Midbrain (tissue), 1 donor: ENCODE measurements around the gene BCAS3.

Experiments
- DNase-seq: peaks from one replicate; lab custom pipeline; 2025; lab: John Stamatoyannopoulos, UW

BCAS3 gene

GRCh38 chr17:61398721-61399130 is 721.1 kb downstream of the BCAS3 start:
- DNase-seq = no peak

GRCh38 chr17:61399131-61400065 is 721.7 kb downstream of the BCAS3 start, which contains the start of gene TBX2:
TBX2 (plus strand) TSS chr17:61399843; CDS start chr17:61400177, 334 bp downstream.
- no peak for DNase-seq

DNA sequence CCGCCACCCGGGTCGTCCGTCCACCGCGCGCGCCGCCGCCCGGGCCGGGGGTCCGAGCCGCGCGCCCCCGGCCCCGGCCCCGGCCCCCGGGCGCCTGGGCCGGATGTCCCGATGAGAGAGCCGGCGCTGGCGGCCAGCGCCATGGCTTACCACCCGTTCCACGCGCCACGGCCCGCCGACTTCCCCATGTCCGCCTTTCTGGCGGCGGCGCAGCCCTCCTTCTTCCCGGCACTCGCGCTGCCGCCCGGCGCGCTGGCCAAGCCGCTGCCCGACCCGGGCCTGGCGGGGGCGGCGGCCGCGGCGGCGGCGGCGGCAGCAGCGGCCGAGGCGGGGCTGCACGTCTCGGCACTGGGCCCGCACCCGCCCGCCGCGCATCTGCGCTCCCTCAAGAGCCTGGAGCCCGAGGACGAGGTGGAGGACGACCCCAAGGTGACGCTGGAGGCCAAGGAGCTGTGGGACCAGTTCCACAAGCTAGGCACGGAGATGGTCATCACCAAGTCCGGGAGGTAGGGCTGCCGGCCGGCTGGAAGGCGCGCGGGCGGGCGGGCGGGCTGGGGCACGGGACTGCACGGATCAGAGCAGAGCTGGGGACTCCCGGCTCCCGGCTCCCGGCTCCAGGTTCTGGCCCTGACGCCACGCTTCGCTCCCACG is 722.5 kb downstream of the BCAS3 start:
- no peak for DNase-seq

DNA sequence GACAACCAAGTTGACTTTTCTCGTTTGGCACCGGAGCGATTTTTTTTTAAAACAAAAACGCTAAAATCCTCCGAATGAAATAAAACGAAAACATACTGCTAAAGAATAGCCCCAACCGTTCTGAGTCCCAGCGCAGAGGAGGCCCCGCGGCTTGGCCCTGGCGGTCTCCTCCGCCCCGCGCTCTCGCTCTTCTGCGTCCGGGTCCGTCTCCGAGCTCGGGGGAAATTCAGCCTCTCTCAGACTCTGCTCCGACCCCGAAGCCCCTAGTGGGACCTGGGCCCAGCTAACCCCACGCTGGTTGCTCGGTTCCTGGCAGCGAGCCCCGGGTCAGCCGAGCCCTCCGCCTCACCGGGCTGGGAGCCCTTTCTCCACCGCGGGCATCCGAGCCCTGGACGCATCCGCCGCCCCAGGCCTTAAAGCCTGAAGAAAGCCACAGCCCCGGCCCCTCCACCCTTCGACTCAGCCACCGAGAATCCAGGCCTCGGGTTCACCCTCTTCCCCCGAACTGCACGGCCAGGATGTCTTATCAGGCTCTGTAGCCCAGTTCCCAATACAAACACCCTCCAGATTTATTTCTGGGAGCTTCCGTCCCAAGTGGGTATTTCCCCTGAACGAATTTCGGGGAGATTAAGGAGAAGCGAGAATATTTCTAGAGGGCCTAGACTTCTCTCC is 723.2 kb downstream of the BCAS3 start:
- no peak for DNase-seq

- DNase-seq = no peak
Observed at GRCh38 chr17:61401389-61402072, 723.9 kb downstream of the BCAS3 start.

- no peak for DNase-seq
Observed at GRCh38 chr17:61402073-61402541, 724.5 kb downstream of the BCAS3 start.

- DNase-seq = no peak
Observed at GRCh38 chr17:61402978-61403800, 725.5 kb downstream of the BCAS3 start.

DNA sequence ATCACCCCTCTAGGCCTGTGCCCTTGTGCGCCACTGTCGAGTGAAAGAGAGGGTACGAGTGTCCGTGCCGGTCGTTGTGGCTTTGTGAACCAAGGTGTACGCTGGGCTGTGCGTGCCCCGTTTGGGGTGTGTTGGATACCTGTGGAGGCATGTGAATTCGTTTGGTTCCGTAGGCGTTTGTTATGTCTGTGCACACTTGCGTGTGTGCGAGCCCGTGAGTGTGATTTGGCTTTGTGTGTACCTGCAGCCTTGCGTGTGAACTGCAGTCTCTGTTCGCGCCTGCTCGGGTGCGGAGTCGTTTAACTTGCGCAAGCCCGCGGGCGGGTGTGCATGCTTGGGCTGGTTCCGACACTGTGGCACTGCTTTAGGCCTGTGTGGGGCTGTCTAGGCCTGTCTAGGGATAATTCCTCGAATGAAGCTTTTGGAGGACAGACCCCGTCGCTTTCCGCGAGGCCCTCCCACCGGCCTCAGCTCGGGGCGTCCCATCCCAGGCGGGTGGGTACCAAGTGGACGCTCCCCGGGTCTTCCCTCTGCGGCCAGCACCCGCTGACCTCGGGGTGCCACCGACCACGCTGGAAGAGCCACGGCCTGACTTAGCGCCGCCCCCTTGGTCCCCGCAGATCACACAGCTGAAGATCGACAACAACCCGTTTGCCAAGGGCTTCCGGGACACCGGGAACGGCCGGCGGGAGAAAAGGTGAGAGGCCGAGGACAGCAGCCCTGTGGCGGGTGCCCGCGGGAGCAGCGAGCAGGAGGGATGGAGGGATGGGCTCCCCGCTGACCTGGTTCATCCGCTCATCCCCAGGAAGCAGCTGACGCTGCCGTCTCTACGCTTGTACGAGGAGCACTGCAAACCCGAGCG is 726.4 kb downstream of the BCAS3 start:
- DNase-seq = no peak

GRCh38 chr17:61404663-61404912 is 726.9 kb downstream of the BCAS3 start:
- DNase-seq = no peak

DNA sequence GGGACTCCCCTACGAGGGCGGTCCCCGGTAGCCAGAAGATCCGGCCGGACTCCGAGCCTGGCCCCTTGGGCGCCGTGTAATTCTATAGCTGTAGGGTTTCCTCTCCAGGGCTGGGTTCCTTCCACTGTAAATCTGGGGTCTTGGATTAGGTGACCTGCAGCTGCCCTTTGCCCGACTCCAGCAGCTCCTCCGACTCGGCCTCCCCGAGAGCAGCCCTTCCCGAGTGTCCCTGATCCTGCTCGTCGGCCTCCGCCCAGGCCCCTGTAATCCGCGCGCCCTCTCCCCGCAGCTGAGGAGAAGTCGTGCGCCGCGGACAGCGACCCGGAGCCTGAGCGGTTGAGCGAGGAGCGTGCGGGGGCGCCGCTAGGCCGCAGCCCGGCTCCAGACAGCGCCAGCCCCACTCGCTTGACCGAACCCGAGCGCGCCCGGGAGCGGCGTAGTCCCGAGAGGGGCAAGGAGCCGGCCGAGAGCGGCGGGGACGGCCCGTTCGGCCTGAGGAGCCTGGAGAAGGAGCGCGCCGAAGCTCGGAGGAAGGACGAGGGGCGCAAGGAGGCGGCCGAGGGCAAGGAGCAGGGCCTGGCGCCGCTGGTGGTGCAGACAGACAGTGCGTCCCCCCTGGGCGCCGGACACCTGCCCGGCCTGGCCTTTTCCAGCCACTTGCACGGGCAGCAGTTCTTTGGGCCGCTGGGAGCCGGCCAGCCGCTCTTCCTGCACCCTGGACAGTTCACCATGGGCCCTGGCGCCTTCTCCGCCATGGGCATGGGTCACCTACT is 727.4 kb downstream of the BCAS3 start:
- DNase-seq = no peak

DNA sequence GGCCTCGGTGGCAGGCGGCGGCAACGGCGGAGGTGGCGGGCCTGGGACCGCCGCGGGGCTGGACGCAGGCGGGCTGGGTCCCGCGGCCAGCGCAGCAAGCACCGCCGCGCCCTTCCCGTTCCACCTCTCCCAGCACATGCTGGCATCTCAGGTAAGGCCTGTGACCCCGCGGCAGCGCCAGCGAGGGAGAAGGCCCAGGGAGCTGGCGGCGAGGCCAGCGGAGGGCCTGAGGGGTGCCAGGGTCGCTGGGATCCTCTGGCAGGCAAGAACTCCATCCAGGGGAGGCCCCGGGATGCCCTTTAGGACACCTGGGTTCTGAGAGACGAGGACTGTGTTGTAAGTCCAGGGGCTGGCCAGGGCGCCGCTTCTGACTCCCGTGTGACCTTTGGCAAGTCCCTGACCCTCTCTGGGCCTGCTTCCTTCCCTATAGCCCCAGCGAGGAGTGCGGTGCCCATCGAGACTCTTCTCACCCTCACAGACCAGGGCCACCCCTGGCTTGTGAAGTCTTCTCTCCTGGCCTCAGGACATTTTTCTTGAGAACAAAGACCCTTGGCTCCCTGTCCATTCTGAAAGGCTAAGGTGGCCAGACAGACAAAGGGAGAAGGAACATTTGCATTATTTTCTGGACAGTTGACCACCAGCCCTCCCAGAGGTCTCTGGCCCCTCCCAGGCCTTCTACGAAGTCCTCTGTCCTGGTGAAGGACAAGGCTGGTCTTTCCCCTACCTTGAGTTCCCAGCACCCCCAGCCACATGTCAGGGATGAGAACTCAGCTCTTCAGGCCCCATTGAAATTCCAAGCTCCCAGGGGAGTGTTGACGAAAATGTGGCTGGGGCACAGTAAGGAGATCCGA is 728.3 kb downstream of the BCAS3 start:
- no peak for DNase-seq

GRCh38 chr17:61406537-61406845 is 728.8 kb downstream of the BCAS3 start:
- no peak for DNase-seq

- DNase-seq = no peak
Observed at GRCh38 chr17:61406971-61407911, 729.6 kb downstream of the BCAS3 start.

- no peak for DNase-seq
Observed at GRCh38 chr17:61408151-61409041, 730.7 kb downstream of the BCAS3 start.

DNA sequence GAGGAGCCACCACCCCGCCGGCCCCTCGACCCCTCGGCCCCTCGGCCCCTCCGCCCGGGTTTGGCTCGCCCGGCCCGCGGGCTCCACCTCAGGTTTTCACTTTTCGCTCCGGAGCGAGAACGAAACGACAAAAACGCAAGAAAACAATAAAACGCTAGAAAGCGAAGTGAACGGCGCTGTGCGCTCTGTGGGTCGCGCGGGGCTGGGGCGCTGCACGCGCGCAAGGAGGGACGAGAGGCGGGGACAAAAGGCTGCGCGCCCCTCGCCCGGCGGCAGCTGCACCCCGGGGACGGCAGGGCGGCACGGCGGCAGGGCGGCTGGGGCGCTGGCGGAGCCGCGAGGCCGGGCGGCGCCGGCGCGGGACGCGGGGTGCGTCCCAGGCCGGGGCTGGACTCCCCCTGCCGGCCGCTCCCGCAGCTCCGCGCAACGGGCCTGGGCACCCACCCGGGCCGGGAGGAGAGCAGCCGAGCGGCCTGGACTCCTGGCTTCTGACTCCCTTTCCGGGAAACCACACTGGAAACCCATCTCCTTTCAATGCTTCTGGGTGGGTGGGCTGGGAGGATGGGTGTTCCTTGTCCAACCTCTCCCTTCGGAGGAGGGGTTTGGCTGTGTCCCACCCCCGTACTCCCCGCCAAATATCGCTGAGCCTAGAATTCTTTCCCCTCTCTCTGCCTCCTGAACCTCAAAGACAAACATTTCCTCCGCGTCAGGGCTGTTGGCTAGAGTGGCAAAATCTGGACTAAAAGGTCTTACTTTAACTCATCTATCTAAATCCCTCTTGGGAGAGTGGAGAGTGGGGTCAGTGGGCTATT is 731.9 kb downstream of the BCAS3 start:
- DNase-seq = peak; percentile 40
